Activated CD4-positive, alpha-beta T cell treated with anti-CD3 and anti-CD28 coated beads, Interleukin-2, amount 50 U/mL, for 4 hours (primary cell): ENCODE results near the gene NAV2.

Experiments used
- DNase-seq, 2 experiments: peaks; one replicate each; pipeline ENCODE4 v3.0.0-alpha.2; 2020

NAV2 gene

DNA sequence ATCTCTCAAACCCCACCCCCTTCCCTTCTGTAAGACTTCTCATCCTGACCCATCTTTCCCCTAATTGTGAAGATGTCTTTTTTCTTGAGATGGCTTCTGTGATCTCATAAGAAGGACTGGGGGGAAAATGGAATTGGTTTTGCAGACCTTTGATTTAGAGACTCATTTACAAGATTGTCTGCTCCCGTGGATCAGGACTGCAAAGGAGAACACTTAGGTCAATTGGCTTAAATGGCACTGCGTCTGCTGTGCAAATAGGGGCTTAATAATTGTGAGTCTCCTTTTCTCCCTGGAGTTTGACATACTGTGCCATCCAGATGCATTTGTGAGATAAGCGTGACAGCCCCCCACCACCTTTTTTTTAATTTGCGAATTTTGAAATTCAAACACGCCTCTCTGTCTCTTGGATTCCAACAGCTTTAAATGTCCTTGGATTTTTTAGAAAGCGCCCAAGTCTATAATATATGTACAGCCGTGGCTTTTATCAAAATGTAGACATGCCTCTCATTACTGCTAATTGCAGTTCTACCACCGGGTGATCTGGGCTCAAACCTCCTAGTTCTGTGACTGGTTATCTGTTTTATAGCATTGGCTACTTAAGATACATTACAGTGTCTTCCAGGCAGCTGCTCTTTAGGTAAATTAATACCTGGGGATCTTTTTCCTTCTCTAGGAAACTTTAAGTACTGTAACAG is 297.7 kb downstream of the NAV2 start:
- DNase-seq, result no peak

DNA sequence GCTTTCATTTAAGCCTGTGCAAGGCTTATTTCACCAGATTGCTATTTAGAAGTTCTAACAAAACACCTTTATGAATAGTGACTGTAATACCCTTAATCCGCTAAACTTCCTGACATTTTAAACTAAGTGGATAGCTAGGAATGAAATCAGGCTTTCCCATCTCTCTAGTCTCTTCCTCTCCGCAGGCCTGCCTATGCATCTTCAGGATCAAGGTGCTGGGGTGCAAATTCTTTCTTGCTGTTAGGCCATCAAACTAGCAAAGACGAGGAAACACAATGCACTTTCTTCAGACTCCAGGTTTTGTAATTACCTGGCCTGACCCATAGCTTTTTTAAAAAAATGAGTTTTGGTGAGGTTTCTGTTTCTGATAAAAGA is 298.2 kb downstream of the NAV2 start:
- no peak for DNase-seq

- DNase-seq, result no peak
These were observed 298.8 kb downstream of the NAV2 start for GRCh38 chr11:20011307-20011951.

- no peak for DNase-seq
These were observed 300.9 kb downstream of the NAV2 start for GRCh38 chr11:20013346-20014066.

GRCh38 chr11:20014067-20014402 is 301.4 kb downstream of the NAV2 start:
- DNase-seq, result no peak

DNA sequence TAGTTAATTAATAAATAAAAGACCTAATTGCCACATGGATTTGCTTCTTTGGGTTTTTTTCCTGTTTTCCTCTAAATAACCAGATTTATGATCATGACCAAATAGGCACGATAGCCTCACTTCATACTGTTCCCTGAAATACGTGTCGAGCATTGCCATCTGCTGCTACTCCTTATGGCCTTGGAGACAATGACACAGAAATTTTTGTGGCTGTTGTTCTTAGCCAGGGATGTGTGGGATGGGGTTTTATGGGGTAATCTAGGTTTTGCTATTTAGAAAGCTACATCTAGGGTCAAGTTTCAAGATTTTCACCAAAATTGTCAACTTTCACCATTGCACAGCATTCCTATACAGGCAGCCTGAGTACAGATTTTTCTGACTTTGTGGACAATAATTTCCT is 302.5 kb downstream of the NAV2 start:
- DNase-seq, result no peak

GRCh38 chr11:20015529-20016427 is 303.1 kb downstream of the NAV2 start:
- DNase-seq, result no peak

GRCh38 chr11:20016526-20016925 is 303.9 kb downstream of the NAV2 start:
- no peak for DNase-seq

- DNase-seq, result no peak
These were observed 304.7 kb downstream of the NAV2 start for GRCh38 chr11:20017320-20017719.

DNA sequence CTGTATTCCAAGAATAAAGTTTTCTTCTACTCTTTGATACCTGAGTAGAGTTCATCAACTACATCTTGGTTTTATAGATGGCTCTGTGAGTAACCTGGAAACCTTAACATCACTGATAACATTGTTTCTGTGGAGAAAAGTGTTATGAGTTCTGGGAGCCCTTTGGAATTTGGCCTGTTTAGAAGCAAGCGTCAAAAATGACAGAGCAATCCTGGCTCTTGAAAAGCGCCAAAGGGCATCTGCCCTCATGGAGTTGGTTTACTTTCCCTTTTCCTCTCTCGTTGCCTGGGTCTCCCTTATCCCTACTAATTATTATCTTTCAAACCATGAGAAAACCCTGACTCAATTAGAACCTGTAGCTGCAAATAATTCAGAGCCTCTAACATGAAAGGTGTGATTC is 307.6 kb downstream of the NAV2 start:
- DNase-seq, result no peak

GRCh38 chr11:20020716-20021115 is 308.1 kb downstream of the NAV2 start:
- no peak for DNase-seq

DNA sequence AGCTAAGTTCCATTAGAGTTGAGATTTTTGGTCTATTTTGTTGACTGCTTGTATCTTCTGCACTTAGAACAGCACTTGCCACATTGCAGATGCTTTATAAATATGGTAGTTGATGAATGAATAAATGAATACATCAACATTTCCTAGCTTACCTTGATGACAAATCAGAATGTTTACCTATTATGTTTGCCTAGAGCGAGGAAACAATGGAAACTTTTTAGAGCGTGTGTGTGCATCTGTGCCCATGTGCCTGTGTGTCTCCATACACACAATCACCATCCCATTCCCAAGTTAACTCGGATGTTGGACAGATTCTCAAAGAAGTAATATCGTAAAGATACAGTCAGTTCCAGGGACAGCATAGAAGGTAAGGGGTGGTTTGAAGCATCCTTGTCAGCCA is 308.6 kb downstream of the NAV2 start:
- DNase-seq, result no peak

DNA sequence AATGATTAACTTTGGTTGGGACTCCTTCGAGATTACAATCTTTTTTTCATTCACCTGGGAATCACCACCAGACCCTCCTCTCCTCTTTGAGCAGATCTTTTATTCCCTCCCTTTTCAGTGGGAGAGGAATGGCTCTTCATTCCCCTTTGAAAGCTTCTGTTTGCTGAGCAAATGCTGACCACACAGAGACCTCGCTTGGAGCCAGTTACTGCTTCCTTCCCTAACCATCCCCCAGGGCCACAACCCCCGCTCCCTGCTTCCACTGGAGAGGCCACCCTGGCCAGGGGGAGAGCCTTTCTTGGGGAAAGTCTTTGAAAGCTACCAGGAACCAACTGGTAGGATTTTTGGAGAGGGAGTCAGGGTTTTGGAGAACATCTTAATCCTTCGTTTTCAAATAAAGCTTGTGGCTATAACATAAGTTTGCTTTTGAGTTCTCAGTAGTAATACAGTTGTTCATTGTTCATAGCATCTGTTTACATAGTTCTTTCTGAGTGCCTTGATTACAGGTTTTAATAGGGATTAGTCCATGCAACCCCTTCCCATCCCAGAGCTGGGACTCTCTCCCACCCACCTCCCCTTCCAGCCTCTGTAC is 309.2 kb downstream of the NAV2 start:
- DNase-seq, result no peak

DNA sequence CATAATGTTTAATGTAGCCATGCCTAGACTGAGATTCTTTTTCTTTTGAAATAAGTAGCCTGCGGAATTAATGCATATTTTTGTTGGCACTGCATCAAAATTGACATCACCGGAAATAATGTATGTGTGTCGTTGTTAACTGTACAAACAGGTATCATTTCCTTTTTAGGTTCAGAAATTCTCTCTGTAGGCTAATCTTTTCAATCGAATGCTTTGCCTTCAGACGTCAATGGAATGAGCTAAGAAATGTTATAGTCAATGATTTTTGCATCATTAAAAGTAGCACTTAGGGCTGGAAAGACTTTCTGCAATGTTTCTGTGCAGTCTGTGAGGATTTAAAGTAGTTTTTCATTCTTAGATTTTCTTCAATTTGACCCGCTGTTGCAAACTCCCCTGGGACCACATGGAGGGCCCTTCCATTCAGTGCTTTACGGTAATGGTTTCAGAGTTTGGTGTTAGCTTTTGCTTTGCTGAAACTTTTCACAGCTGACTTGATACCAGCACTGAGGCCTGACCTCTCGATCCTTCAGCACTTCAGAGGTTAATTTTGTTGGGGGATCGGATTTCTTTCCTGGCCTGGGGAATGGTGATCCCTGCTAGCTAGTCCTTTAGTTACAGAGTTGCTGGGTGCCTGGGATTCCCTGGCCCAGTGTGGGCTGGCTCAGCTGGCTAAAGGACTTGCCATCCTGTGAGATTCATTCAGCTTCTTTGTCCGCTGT is 309.9 kb downstream of the NAV2 start:
- DNase-seq, result no peak

GRCh38 chr11:20023082-20023426 is 310.4 kb downstream of the NAV2 start:
- DNase-seq, result no peak

DNA sequence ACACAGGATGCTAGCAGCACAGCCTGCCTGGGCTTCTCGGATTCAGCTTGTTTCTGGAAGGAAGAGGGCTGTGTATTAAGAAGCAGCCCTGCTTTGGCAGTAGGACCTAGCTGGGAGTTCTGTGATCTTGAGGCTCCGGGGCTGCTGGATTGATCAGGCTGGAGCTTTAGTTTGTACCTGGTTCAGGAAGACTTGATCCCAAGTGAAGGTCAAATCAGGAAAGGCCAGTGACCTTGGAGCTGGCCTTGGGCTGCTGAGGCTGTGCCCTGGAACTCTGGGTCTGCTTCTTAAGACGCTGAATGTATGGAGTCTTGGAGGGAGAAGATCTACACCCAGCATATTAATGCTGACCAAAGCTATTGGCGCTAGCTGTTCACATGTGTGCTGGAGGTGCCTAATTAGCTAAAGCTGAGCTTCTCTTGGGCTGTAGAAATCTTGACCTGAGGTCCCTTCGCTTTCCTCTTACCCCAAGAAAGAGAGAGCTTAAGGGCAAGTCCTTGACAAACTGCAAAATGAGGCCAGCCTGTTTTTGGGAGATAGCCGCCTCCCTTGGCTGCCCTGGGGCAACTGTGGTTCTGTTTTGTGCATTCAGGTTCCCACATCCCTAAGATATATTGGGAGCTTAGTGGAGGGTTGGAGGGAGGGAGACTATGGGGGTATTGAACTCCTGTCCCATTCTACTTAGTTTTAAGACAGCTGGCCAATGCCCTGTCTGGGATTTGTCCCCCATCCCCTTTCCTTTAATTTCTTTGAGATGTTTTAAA is 311.7 kb downstream of the NAV2 start:
- no peak for DNase-seq

GRCh38 chr11:20025332-20025840 is 312.7 kb downstream of the NAV2 start:
- DNase-seq, result no peak

DNA sequence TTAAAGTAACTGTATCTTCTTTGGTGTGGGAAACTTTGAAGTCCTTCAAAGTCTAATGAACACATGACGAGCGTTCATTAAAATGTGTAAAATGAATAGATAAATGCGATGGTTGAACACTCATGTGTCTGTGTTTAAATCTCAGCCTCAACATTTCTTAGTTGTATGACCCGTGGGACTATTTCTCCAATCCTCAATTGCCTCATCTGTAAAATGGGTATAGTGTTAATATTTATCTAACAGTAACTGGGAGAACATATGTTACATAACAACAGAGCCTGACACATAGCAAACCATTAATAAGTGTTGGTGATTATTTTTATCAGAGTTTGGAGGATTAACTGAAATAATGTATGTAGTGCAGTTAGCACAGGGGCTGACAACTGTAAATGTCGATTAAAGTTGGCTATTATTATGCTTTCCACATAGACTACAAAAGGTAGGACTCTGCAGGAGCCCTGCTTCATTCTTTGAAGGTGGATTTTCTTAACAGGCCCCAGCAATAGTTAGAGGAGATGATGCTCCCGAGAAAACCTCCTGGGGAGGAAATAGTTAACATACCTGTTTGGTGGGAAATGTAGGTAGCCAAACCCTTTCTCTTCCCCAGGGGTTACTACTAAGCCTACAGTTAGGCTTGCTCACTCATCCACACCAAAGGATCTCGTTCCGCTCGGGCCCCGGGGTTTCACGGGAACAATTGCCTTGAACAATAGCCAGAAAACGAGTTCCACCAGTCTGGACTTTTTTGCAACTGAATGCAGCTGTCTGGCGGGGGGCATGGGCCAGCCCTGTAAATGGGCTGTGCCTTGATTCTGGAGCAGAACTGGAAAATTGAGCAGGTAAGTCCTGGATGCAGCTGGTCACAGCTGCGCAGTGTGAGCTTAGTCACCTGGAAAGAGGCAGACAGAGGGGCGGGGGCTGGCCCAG is 314.3 kb downstream of the NAV2 start:
- no peak for DNase-seq

GRCh38 chr11:20027556-20028013 is 314.9 kb downstream of the NAV2 start:
- no peak for DNase-seq

DNA sequence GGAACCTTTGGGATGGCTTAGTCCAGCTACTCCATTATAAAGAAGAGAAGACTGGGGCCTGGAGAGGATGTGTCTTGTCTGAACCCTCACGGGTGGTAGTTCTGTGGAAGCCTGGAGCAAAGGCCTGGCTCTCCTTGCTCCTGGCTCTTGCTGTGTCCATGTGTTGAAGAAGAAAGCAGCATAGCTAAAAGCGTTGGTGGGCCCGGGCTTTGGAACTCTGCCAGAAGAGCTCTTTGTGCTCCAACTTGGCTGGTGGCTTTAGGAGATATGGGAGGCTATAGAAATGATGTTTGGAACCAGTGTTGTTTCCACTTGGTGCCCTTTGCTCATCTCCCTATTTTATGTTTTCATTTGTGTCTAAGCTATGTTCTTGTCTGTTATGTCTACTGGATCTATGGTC is 316.6 kb downstream of the NAV2 start:
- no peak for DNase-seq
